IMR-90 (cell line): ENCODE results near the gene TTC16. TPM values are rescaled to one million over a fixed set of nuclear protein-coding genes. Genes with fewer than 3 reads are reported as not detected.

Source experiments
- ATAC-seq: fragments of 200-7000 bp; cut with Tn5 transposase; 2 replicates; pipeline ENCODE4 v1.9.1; 2020; ENCODE audit warnings: low read depth, mild to moderate bottlenecking, moderate library complexity
- BruUV-seq: library from RNA; stranded (reverse); fragments of 400-500 nt; replicated peaks from 2 replicates; lab custom pipeline; 2021; lab: Mats Ljungman, UMichigan
- CTCF ChIA-PET: fragments of 300-600 bp; formaldehyde crosslinking; extraction: SDS; loops from one replicate; lab custom pipeline; 2021; ENCODE audit warnings: antibody characterized with exemption; lab: Yijun Ruan, JAX
- POLR2A ChIA-PET: fragments of 300-600 bp; sonication (Branson Sonifier 250); formaldehyde crosslinking; loops from one replicate; lab custom pipeline; 2022; ENCODE audit warnings: antibody characterized with exemption; ENCODE audit not compliant: unreplicated experiment; lab: Charles Lee
- DNase-seq: peaks from one replicate; pipeline ENCODE4 v3.0.0; 2013
- H2AFZ ChIP-seq: replicated peaks from 2 replicates; pipeline ENCODE3; 2013; ENCODE audit warnings: low read length, mild to moderate bottlenecking; ENCODE audit not compliant: poor library complexity
- H2AK5ac ChIP-seq: 2 replicates; pipeline ENCODE4 v1.6.1; 2013; ENCODE audit warnings: low read depth, low read length, inconsistent platforms
- H2AK9ac ChIP-seq: replicated peaks from 2 replicates; pipeline ENCODE3; 2013; ENCODE audit warnings: mild to moderate bottlenecking, low read depth, low read length, moderate library complexity; ENCODE audit not compliant: poor library complexity
- H2BK120ac ChIP-seq: 2 replicates; pipeline ENCODE4 v1.6.1; 2013; ENCODE audit warnings: low read depth, low read length, inconsistent platforms
- H2BK15ac ChIP-seq: 3 replicates; pipeline ENCODE4 v1.6.1; 2013; ENCODE audit warnings: low read depth, low read length, inconsistent platforms
- H2BK20ac ChIP-seq: 2 replicates; pipeline ENCODE4 v1.6.1; 2013; ENCODE audit warnings: low read depth, mild to moderate bottlenecking, inconsistent platforms, low read length, moderate library complexity
- H2BK5ac ChIP-seq: 2 replicates; pipeline ENCODE4 v1.6.1; 2013; ENCODE audit warnings: mild to moderate bottlenecking, low read depth, low read length, inconsistent platforms; ENCODE audit not compliant: poor library complexity, severe bottlenecking
- H3K14ac ChIP-seq: replicated peaks from 2 replicates; pipeline ENCODE4 v1.6.1; 2013; ENCODE audit warnings: low read depth, low read length, inconsistent platforms
- H3K18ac ChIP-seq: 2 replicates; pipeline ENCODE4 v1.6.1; 2013; ENCODE audit warnings: low read depth, low read length, control low read depth
- H3K23ac ChIP-seq: 2 replicates; pipeline ENCODE4 v1.6.1; 2013; ENCODE audit warnings: low read depth, low read length, inconsistent platforms
- H3K27ac ChIP-seq: 2 replicates; pipeline ENCODE4 v1.5.1; 2013; ENCODE audit warnings: mild to moderate bottlenecking, control low read depth, low read length; ENCODE audit not compliant: insufficient read depth
- H3K27me3 ChIP-seq: 2 replicates; pipeline ENCODE4 v1.6.1; 2013; ENCODE audit warnings: low read length; ENCODE audit not compliant: control insufficient read depth, insufficient read depth
- H3K36me3 ChIP-seq: 2 replicates; pipeline ENCODE4 v1.6.1; 2013; ENCODE audit warnings: low read length, mixed read lengths; ENCODE audit not compliant: control insufficient read depth, insufficient read depth
- H3K4ac ChIP-seq: 2 replicates; pipeline ENCODE4 v1.6.1; 2013; ENCODE audit warnings: low read depth, low read length, inconsistent platforms
- H3K4me1 ChIP-seq: 2 replicates; pipeline ENCODE4 v1.6.1; 2013; ENCODE audit warnings: low read length, mixed read lengths; ENCODE audit not compliant: control insufficient read depth, insufficient read depth
- H3K4me2 ChIP-seq: 2 replicates; pipeline ENCODE4 v1.6.1; 2013; ENCODE audit warnings: low read depth, mild to moderate bottlenecking, control low read depth, low read length, moderate library complexity
- H3K4me3 ChIP-seq: 2 replicates; pipeline ENCODE4 v1.5.1; 2013; ENCODE audit warnings: low read depth, mild to moderate bottlenecking, control low read depth, low read length, moderate library complexity; ENCODE audit not compliant: insufficient read depth
- H3K56ac ChIP-seq: 2 replicates; pipeline ENCODE4 v1.6.1; 2013; ENCODE audit warnings: low read length, inconsistent platforms; ENCODE audit not compliant: insufficient read depth; ENCODE audit errors: extremely low read depth
- H3K79me1 ChIP-seq, 2 experiments: 2 replicates each; pipeline ENCODE4 v1.6.1; 2013; ENCODE audit warnings: low read length in 2 of 2, inconsistent platforms in 1 of 2, low read depth in 1 of 2
- H3K9ac ChIP-seq: 2 replicates; pipeline ENCODE4 v1.6.1; 2013; ENCODE audit warnings: low read depth, low read length, control low read depth
- H3K9me1 ChIP-seq: 2 replicates; pipeline ENCODE4 v1.6.1; 2013; ENCODE audit warnings: low read length, inconsistent platforms; ENCODE audit not compliant: insufficient read depth
- H3K9me3 ChIP-seq: 2 replicates; pipeline ENCODE4 v1.6.1; 2013; ENCODE audit warnings: low read length; ENCODE audit not compliant: control insufficient read depth, insufficient read depth
- H4K20me1 ChIP-seq: 2 replicates; pipeline ENCODE4 v1.6.1; 2013; ENCODE audit warnings: low read length, inconsistent platforms; ENCODE audit not compliant: insufficient read depth
- H4K5ac ChIP-seq: 2 replicates; pipeline ENCODE4 v1.6.1; 2013; ENCODE audit warnings: mild to moderate bottlenecking, low read depth, low read length, control low read depth
- H4K8ac ChIP-seq, 2 experiments: 2 replicates each; pipeline ENCODE4 v1.6.1; 2013; ENCODE audit warnings: low read depth in 2 of 2, low read length in 2 of 2, control low read depth in 1 of 2, inconsistent platforms in 1 of 2
- H4K91ac ChIP-seq: 2 replicates; pipeline ENCODE4 v1.6.1; 2013; ENCODE audit warnings: low read depth, low read length, inconsistent platforms; ENCODE audit not compliant: insufficient read depth
- CEBPB ChIP-seq: IDR thresholded peaks from 2 replicates; pipeline ENCODE4 v1.6.1; 2012; ENCODE audit warnings: low read depth, low read length, improper control_type of control experiment
- MXI1 ChIP-seq: IDR thresholded peaks from 2 replicates; pipeline ENCODE4 v1.6.1; 2012; ENCODE audit warnings: low read depth, mild to moderate bottlenecking, low read length, moderate library complexity, borderline replicate concordance
- RFX5 ChIP-seq: IDR thresholded peaks from 2 replicates; pipeline ENCODE4 v1.8.0; 2012; ENCODE audit warnings: low read depth, mild to moderate bottlenecking, low read length, moderate library complexity
- SMC3 ChIP-seq: fragments of 150-350 bp; IDR thresholded peaks from 2 replicates; pipeline ENCODE4 v1.6.1; 2016; ENCODE audit warnings: low read depth, mild to moderate bottlenecking, antibody characterized with exemption, low read length, moderate library complexity
- WGBS, 2 experiments: methylation state at CpG; one replicate each; pipeline versions ENCODE4 v1.1.5 to v1.1.7; 2013; ENCODE audit warnings: missing lambda C conversion rate in 2 of 2; ENCODE audit not compliant: insufficient read length in 1 of 2; ENCODE audit errors: extremely low coverage in 2 of 2; 5-methylcytosine and 5-hydroxymethylcytosine counted together
- dilution Hi-C: fragments of 300-500 bp; cut with HindIII; formaldehyde crosslinking; loops from one replicate; pipeline ENCODE4 v1.14.3; 2018; ENCODE audit warnings: low sequenced_read_pairs; ENCODE audit not compliant: unreplicated experiment
- in situ Hi-C: fragments of 300-500 bp; cut with MboI; formaldehyde crosslinking; loops from 3 replicates; pipeline ENCODE4 v1.14.3; 2019; ENCODE audit warnings: low sequenced_read_pairs, inconsistent platforms, mixed read lengths
- intact Hi-C: fragments of 100-400 bp; cut with micrococcal nuclease; formaldehyde crosslinking; loops from 2 replicates; pipeline ENCODE4 v1.10.0; 2022
- polyA plus RNA-seq, 3 experiments: library from polyadenylated mRNA; depleted of rRNA; stranded (reverse); fragments of >200 nt; gene quantifications; 2 replicates each; pipeline ENCODE4 v1.2.3, GENCODE V29; 2012; ENCODE audit warnings: low replicate concordance in 1 of 3
- total RNA-seq: library from RNA; depleted of rRNA; stranded (reverse); fragments of >200 nt; gene quantifications from 2 replicates; pipeline ENCODE4 v1.2.3, GENCODE V29; 2012
- TF ChIP-seq, protein P1 (sequence below): conservative IDR thresholded peaks from 2 replicates; pipeline ENCODE4 v1.5.1; 2012; ENCODE audit warnings: mild to moderate bottlenecking, low read depth, low read length, improper control_type of control experiment
- TF ChIP-seq, protein P2 (sequence below): fragments of 150-350 bp; IDR thresholded peaks from 2 replicates; pipeline ENCODE4 v1.6.1; 2016; ENCODE audit warnings: low read depth, mild to moderate bottlenecking, low read length, moderate library complexity, borderline replicate concordance

Gene TTC16
- total and polyA plus RNA-seq, 2 of the 4 experiments (the other 2 are of a cell fraction) = 0.02 TPM; not detected in 1

DNA sequence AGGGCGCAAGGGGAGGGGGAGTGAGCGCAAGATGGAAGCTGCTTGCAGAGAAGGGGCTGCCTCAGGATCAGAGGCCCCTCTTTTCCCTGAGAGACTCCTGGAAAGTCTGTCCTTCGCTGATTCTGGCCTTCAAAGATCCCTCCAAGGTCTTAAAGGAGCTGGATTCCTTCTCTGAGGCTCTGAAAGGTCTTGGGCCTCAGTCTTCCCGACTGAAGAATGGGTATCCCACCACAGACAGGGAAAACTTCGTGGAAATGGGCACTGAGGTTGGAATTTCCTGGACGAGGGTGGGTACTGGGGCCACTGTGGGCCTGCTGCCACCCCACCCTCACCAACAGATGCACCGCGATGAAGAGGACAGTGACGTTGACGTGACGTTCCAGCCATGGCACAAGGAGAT, 3.5 kb upstream of the TTC16 start:
- POLR2A ChIA-PET = no interaction called here

More for the DNA sequence above, 3.5 kb upstream of the TTC16 start:
- peaks cover 2 to 14% of the 10 kb centered on the region in 2 experiments; a peak in 3 of 4 replicates for H3K79me1 ChIP-seq
- CTCF ChIA-PET = no interaction called here
- no peak overlapping the region for H3K4me3 ChIP-seq
- DNase-seq (no peak), ATAC-seq (no peak)
- H2AFZ ChIP-seq = no peak overlapping the region
- no CpG with 5 or more reads among the region's 11 CpGs for WGBS, 2 experiments
- H3K9ac ChIP-seq = no peak overlapping the region
- no peak overlapping the region for H3K27ac ChIP-seq
- no peak overlapping the region for H3K4me2 ChIP-seq
- BruUV-seq = no TSS peak
- dilution Hi-C loops = no loop called here
- no peak overlapping the region for H3K23ac ChIP-seq
- H3K36me3 ChIP-seq = no peaks in the 10 kb centered on the region
- H3K27me3 ChIP-seq = no peaks in the 10 kb centered on the region
- no peak overlapping the region for H2BK5ac ChIP-seq
- no peak overlapping the region for H2AK5ac ChIP-seq
- peaks cover 7% of the 10 kb centered on the region for H3K4me1 ChIP-seq
- H2BK20ac ChIP-seq = no peak overlapping the region
- no peak overlapping the region for H4K91ac ChIP-seq
- H2AK9ac ChIP-seq = no peak overlapping the region
- no peak overlapping the region for H3K56ac ChIP-seq
- no peak overlapping the region for H3K4ac ChIP-seq
- H2BK120ac ChIP-seq = no peak overlapping the region
- H3K9me3 ChIP-seq = no peaks in the 10 kb centered on the region
- TF ChIP-seq MXI1 = no peak
- no peak for TF ChIP-seq RFX5
- TF ChIP-seq, protein P1, sequence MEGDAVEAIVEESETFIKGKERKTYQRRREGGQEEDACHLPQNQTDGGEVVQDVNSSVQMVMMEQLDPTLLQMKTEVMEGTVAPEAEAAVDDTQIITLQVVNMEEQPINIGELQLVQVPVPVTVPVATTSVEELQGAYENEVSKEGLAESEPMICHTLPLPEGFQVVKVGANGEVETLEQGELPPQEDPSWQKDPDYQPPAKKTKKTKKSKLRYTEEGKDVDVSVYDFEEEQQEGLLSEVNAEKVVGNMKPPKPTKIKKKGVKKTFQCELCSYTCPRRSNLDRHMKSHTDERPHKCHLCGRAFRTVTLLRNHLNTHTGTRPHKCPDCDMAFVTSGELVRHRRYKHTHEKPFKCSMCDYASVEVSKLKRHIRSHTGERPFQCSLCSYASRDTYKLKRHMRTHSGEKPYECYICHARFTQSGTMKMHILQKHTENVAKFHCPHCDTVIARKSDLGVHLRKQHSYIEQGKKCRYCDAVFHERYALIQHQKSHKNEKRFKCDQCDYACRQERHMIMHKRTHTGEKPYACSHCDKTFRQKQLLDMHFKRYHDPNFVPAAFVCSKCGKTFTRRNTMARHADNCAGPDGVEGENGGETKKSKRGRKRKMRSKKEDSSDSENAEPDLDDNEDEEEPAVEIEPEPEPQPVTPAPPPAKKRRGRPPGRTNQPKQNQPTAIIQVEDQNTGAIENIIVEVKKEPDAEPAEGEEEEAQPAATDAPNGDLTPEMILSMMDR = no peak
- no peak for TF ChIP-seq CEBPB
- TF ChIP-seq, protein P2, sequence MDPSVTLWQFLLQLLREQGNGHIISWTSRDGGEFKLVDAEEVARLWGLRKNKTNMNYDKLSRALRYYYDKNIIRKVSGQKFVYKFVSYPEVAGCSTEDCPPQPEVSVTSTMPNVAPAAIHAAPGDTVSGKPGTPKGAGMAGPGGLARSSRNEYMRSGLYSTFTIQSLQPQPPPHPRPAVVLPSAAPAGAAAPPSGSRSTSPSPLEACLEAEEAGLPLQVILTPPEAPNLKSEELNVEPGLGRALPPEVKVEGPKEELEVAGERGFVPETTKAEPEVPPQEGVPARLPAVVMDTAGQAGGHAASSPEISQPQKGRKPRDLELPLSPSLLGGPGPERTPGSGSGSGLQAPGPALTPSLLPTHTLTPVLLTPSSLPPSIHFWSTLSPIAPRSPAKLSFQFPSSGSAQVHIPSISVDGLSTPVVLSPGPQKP = no peak
- TF ChIP-seq SMC3 = no peak
- no peak overlapping the region for H3K14ac ChIP-seq
- peaks cover 7% of the 10 kb centered on the region for H4K20me1 ChIP-seq
- H4K8ac ChIP-seq = no peak overlapping the region
- no peaks in the 10 kb centered on the region; the same call in 1 of the 2 replicates for H3K9me1 ChIP-seq
- no peak overlapping the region for H2BK15ac ChIP-seq
- intact Hi-C loops = no loop called here
- in situ Hi-C loops = no loop called here
- H3K18ac ChIP-seq = no peak overlapping the region
- no peak overlapping the region for H4K5ac ChIP-seq
